ENCODE measurements around the gene MAP3K4. TPM values are rescaled to one million over a fixed set of nuclear protein-coding genes. Genes with fewer than 3 reads are reported as not detected.

The MAP3K4 gene
- total and polyA plus RNA-seq, 2 of the 8 experiments (the other 6 are each of a cell fraction or from before 2014, with no cell fraction given), result 16.6 to 51.6 TPM

- Histone ChIP-seq H3K23ac (ENCODE audit: insufficient read length) (no peak overlapping the region), H3K23me2 (ENCODE audit: low read depth, low read length) (peaks cover 3% of the 10 kb centered on the region), H2AK5ac (ENCODE audit: low read depth, low read length) (no peak overlapping the region; the same call in 1 of the 2 replicates), H4K8ac (ENCODE audit: extremely low read depth, insufficient read depth, low read length) (no peak overlapping the region), H3K56ac (replicated peaks; ENCODE audit: insufficient read length, low read depth, low read length) (no peak overlapping the region), H2BK20ac (ENCODE audit: low read length) (no peak overlapping the region), H3K4ac (replicated peaks; ENCODE audit: insufficient read length, low read depth, low read length) (no peak overlapping the region), H3K27ac (ENCODE audit: low read depth, low read length) (no peak overlapping the region), H3K14ac (ENCODE audit: insufficient read length) (no peak overlapping the region), H3K4me1 (replicated peaks in 1 of 4; ENCODE audit: control insufficient read depth in 3 of 4, insufficient read depth in 4 of 4, low read length in 3 of 4) (peaks cover 0 to 6% (median 0%) of the 10 kb centered on the region in 4 experiments; a peak in 1 of 7 replicates), H3K4me2 (ENCODE audit: insufficient read depth in 1 of 2, low read depth in 2 of 2, low read length in 2 of 2) (no peak overlapping the region), H4K91ac (replicated peaks; ENCODE audit: insufficient read length, low read length) (no peak overlapping the region), H3K36me3 (ENCODE audit: control insufficient read depth in 2 of 4, insufficient read depth in 4 of 4, low read length in 3 of 4) (no peaks in the 10 kb centered on the region; a peak in 3 of 8 replicates), H3K18ac (ENCODE audit: extremely low read depth, low read length) (no peak overlapping the region), H3K79me2 (ENCODE audit: control insufficient read depth in 1 of 2, insufficient read depth in 2 of 2, low read length in 2 of 2) (peaks cover 14 to 84% of the 10 kb centered on the region in 2 experiments), H2BK15ac (ENCODE audit: low read length) (no peak overlapping the region), H3K27me3 (replicated peaks in 1 of 4; ENCODE audit: control insufficient read depth in 3 of 4, extremely low read depth in 1 of 4, insufficient read depth in 3 of 4, low read length in 3 of 4) (no peaks in the 10 kb centered on the region), H2BK5ac (ENCODE audit: low read depth, low read length) (no peak overlapping the region), H2AFZ (ENCODE audit: low read length) (no peak overlapping the region), H4K20me1 (replicated peaks in 1 of 2; ENCODE audit: control insufficient read depth in 1 of 2, insufficient read depth in 2 of 2, low read length in 2 of 2) (peaks cover 1 to 18% of the 10 kb centered on the region in 2 experiments), H2BK120ac (replicated peaks; ENCODE audit: low read depth, low read length) (no peak overlapping the region), H2BK12ac (ENCODE audit: low read depth, low read length) (no peak overlapping the region), H3K79me1 (ENCODE audit: low read depth, low read length) (peaks cover 7% of the 10 kb centered on the region), H3K9ac (replicated peaks in 1 of 4; ENCODE audit: extremely low read depth in 1 of 4, low read depth in 3 of 4, low read length in 3 of 4) (no peak overlapping the region), H4K5ac (ENCODE audit: insufficient read length, low read depth, low read length) (no peak overlapping the region), H3K4me3 (ENCODE audit: extremely low read depth in 1 of 4, insufficient read depth in 2 of 4, low read depth in 3 of 4, low read length in 4 of 4) (no peak overlapping the region), H3K9me3 (ENCODE audit: insufficient read depth in 2 of 2, low read depth in 1 of 2, low read length in 1 of 2) (no peaks in the 10 kb centered on the region)
- FAIRE-seq (no peak), DNase-seq (ENCODE audit: low read depth in 1 of 2, low spot score in 2 of 2) (no peak)
- CTCF ChIA-PET (ENCODE audit: partially characterized antibody), result interaction anchor here (0.7 to 2.2 kb wide), 3 partner anchors 12 to 461 kb away, joined by 3 to 7 read pairs (median 5); no protein-coding TSS in a partner anchor
- POLR2A ChIA-PET (ENCODE audit: partially characterized antibody), result no interaction called here
- 81% methylated on average over 4 of the region's 4 CpGs; no CpG with 5 or more reads in 1 of the 2 experiments for whole genome bisulfite sequencing, 2 experiments (ENCODE audit: extremely low coverage in 1 of 2, insufficient coverage in 1 of 2, insufficient read length in 1 of 2, insufficient replicate concordance in 2 of 2, low coverage in 1 of 2, low lambda C conversion rate in 2 of 2, missing lambda C conversion rate in 1 of 2)
- no peak for TF ChIP-seq POLR2A (IDR thresholded peaks at IDR 0.05; ENCODE audit: control extremely low read depth in 1 of 2, low read depth in 2 of 2, low read length in 2 of 2)
- no peak for TF ChIP-seq ATF2 (IDR thresholded peaks at IDR 0.05; ENCODE audit: low read length)
- TF ChIP-seq TCF12 (IDR thresholded peaks at IDR 0.05; ENCODE audit: low read depth, low read length), result no peak
- no peak for TF ChIP-seq GTF2F1 (IDR thresholded peaks at IDR 0.05; ENCODE audit: borderline replicate concordance, low read depth, low read length)
- no peak for TF ChIP-seq SP4 (IDR thresholded peaks at IDR 0.05; ENCODE audit: low read length)
- TF ChIP-seq ZNF274 (IDR thresholded peaks at IDR 0.05; ENCODE audit: borderline replicate concordance, extremely low read depth, low read length), result no peak
- no peak for TF ChIP-seq PHF8 (conservative IDR thresholded peaks at IDR 0.05; ENCODE audit: low read depth, low read length)
- no peak for TF ChIP-seq ATF3 (IDR thresholded peaks at IDR 0.05; ENCODE audit: insufficient read depth, low read depth, low read length)
- no peak for TF ChIP-seq CEBPB (IDR thresholded peaks at IDR 0.05; ENCODE audit: low read depth, low read length)
- TF ChIP-seq SIRT6 (IDR thresholded peaks at IDR 0.05; ENCODE audit: low read length), result no peak
- no peak for TF ChIP-seq JUN (IDR thresholded peaks at IDR 0.05; ENCODE audit: low read depth, low read length)
- TF ChIP-seq SRF (IDR thresholded peaks at IDR 0.05; ENCODE audit: low read depth, low read length), result no peak
These were observed 4.6 kb downstream of the MAP3K4 start for GRCh38 chr6:160996131-160996601.
